Memory B cell (primary cell): ENCODE measurements around the gene SPINT3.

Source experiments
- ATAC-seq: fragments of 150-1000 bp; cut with Tn5 transposase; 2 replicates; pipeline ENCODE4 v1.10.0; 2021; ENCODE audit warnings: low read depth, mild to moderate bottlenecking, moderate library complexity
- DNase-seq, 2 donors: peaks; one replicate each; pipeline ENCODE4 v3.0.0; 2022; ENCODE audit warnings: low spot score in 2 of 2
- H3K27ac Mint-ChIP-seq: one replicate; pipeline ENCODE4 v1.8.0; 2022; ENCODE audit warnings: mild to moderate bottlenecking, moderate library complexity, mixed read lengths
- H3K27me3 Mint-ChIP-seq: one replicate; pipeline ENCODE4 v1.8.0; 2022; ENCODE audit warnings: mixed read lengths
- H3K36me3 Mint-ChIP-seq: one replicate; pipeline ENCODE4 v1.8.0; 2022; ENCODE audit warnings: mild to moderate bottlenecking, mixed read lengths
- H3K4me1 Mint-ChIP-seq: one replicate; pipeline ENCODE4 v1.8.0; 2022; ENCODE audit warnings: mixed read lengths
- H3K4me3 Mint-ChIP-seq: one replicate; pipeline ENCODE4 v1.8.0; 2022; ENCODE audit warnings: mild to moderate bottlenecking, moderate library complexity, mixed read lengths
- H3K9me3 Mint-ChIP-seq: one replicate; pipeline ENCODE4 v1.8.0; 2022; ENCODE audit warnings: mixed read lengths

SPINT3 gene

DNA sequence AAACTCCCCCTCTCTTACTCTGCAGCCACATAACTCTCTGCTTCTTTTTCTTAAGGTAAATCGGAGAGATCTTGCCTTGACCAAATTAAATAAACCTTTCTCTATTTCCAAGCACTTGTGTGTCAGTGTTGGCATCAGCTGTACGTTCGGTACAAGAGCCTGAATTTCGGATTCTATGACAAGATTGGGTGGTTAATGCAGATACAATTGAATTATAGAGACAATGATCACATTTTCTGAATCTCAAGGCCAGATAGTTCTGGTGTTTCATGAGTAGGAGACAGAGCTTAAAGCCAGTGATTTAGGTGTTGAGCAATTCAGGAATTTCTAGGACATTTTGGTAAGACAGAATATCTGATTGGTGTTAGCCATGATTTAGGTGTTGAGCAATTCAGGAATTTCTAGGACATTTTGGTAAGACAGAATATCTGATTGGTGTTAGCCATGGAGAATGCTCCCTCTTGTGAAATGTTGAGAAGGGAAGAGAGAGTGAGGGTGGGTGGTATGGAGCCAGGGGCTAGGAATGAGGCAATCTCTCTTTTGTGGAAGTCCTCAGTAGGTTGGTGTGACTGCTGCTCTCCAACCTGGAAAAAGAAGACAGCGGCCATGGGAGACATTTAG, 5.1 kb downstream of the SPINT3 start:
- Mint-ChIP-seq H3K4me3 (no peak overlapping the region), H3K9me3 (no peaks in the 10 kb centered on the region), H3K27ac (no peak overlapping the region), H3K27me3 (peaks cover 17% of the 10 kb centered on the region), H3K4me1 (peaks cover 6% of the 10 kb centered on the region), H3K36me3 (no peaks in the 10 kb centered on the region)
- DNase-seq (no peak), ATAC-seq (no peak)

DNA sequence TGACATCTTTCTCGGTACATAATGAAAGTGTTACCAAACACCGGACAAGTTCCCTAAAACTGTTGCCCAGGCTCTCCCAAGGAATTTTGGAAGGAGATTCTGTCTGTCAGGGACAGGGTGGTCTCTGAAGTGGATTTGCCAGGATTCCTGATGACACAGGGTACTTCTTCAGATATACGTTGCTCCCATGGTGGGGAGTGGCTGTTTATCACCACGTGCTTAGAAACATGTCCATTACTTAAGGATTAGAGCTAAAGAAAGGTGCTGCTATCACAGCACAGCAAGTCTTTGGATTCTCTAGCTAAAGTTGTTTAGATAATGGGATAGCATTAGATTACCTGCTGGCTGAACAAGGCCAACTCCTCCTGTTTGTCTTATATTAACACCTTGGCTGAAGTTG, 6.3 kb downstream of the SPINT3 start:
- no peaks in the 10 kb centered on the region for H3K36me3 Mint-ChIP-seq
- peaks cover 17% of the 10 kb centered on the region for H3K27me3 Mint-ChIP-seq
- DNase-seq: no peak
- H3K9me3 Mint-ChIP-seq: no peaks in the 10 kb centered on the region
- H3K4me1 Mint-ChIP-seq: peaks cover 6% of the 10 kb centered on the region
- no peak overlapping the region for H3K4me3 Mint-ChIP-seq
- no peak overlapping the region for H3K27ac Mint-ChIP-seq
- ATAC-seq: no peak

DNA sequence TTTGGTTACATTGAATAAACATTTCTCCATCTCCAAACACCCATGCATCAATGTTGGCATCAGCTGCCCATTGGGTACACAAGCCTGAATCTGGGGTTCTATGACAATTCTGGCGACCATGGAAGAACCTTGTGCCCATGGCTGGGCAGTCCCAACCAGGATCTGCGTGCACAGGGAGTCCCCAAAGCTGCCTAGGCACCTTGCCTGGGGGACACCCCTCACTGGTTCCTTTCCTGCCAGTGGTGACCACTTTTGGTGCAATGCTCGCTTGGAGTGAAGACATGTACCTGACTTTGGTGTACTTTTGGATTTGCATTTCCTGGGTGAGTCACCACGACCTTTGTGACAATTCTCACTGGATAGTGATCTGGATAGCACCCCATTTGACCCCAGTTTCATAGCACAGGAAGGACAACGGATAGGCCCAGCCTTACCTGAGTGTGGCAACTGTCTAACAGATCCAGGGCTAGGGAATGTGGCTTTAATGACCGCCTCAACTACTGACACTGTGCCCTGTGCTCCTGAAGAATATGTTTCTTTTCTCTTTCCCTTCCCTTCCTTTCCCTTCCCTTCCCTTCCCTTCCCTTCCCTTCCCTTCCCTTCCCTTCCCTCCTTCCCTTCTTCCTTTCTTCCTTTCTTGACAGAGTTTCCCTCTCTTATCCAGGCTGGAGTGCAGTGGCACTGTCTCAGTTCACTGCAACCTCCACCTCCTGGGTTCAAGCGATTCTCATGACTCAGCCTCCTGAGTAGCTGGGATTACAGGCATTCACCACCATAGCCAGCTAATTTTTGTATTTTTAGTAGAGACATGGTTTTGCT, 7.1 kb downstream of the SPINT3 start:
- peaks cover 6% of the 10 kb centered on the region for H3K4me1 Mint-ChIP-seq
- H3K27me3 Mint-ChIP-seq: peaks cover 18% of the 10 kb centered on the region

DNA sequence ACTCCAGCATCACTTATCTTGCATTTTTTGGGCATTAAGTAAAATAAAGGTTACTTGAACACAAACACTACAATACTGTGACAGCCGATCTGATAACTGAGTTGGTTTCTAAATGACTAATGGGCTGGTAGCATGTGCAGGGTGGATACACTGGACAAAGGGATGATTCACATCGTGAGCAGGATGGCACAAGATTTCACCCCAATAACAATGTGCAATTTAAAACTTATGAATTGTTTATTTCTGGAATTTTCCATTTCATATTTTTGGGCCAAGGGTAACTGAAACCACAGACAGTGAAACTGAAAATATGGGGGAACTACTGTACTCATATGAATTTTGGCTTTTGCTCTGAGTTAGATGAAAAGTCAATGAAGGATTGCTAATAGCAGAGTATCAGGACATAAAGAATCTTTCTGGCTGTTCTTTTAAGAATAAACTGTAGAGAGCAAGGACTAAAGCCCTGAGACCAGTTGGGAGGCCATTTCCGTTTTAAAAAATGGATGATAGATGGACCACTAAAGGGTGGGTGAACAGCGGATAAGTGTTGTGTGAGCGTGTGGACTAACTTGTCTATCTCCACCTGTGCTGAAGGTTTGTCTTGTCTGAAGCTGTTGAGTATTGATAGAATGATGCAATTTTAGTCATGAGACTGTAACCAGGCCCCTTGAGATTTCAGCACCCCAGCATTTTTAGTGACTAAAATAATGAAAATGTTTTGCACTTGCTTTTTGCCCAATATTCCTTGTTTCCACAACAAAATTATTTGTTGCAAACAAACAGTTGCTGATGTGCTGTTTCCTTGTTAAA, 8.2 kb downstream of the SPINT3 start:
- Mint-ChIP-seq H3K4me1 (peaks cover 6% of the 10 kb centered on the region), H3K27me3 (peaks cover 17% of the 10 kb centered on the region), H3K4me3 (no peak overlapping the region), H3K27ac (no peak overlapping the region), H3K9me3 (no peaks in the 10 kb centered on the region), H3K36me3 (no peaks in the 10 kb centered on the region)
- ATAC-seq (no peak), DNase-seq (no peak)

More for the DNA sequence above, 7.1 kb downstream of the SPINT3 start:
- Mint-ChIP-seq H3K27ac (no peak overlapping the region), H3K9me3 (no peaks in the 10 kb centered on the region), H3K36me3 (no peaks in the 10 kb centered on the region), H3K4me3 (no peak overlapping the region)
- no peak for ATAC-seq
- DNase-seq: no peak

DNA sequence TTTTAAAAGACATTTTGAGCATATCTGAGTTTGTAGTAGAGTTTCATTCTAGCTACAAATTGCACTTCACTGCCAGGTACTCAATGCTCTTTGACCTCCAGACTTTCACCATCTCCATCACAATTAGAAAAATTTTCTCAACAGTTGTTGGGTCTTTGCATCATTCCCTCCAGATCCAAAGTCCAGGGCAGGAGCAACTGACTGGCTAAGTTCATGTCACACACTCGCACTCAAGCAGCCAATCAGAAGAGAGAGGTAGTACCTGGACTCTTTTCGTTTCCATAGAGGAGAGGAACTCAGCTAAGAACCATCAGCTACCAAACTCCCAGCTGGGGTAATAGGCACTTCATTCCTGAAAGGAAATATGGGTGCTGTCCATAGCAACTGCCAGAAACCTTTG, 9.0 kb downstream of the SPINT3 start:
- no peak for DNase-seq
- Mint-ChIP-seq H3K27ac (no peak overlapping the region), H3K4me1 (peaks cover 6% of the 10 kb centered on the region), H3K4me3 (no peak overlapping the region), H3K36me3 (no peaks in the 10 kb centered on the region), H3K27me3 (peaks cover 18% of the 10 kb centered on the region), H3K9me3 (no peaks in the 10 kb centered on the region)
- no peak for ATAC-seq

DNA sequence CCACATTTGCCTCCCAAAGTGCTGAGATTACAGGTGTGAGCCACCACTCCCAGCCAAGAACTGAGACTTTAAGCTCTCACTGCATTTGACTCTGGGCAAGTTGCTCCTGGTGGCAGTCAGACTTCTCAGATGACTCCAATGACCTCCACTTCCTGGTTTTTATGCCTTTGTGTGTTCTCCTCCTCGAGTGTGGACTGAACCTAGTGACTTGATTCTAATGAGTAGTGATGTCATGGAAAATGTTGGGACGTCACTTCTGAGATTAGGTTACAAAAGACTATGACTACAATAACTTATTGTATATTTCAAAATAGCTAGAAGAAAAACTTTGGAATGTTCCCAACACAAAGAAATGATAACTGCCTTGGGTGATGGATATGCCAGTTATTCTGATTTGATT, 12.0 kb downstream of the SPINT3 start:
- no peak for DNase-seq
- H3K9me3 Mint-ChIP-seq: no peaks in the 10 kb centered on the region
- H3K27ac Mint-ChIP-seq: no peak overlapping the region
- no peaks in the 10 kb centered on the region for H3K36me3 Mint-ChIP-seq
- peaks cover 6% of the 10 kb centered on the region for H3K4me1 Mint-ChIP-seq
- peaks cover 16% of the 10 kb centered on the region for H3K27me3 Mint-ChIP-seq
- no peak for ATAC-seq
- H3K4me3 Mint-ChIP-seq: no peak overlapping the region

DNA sequence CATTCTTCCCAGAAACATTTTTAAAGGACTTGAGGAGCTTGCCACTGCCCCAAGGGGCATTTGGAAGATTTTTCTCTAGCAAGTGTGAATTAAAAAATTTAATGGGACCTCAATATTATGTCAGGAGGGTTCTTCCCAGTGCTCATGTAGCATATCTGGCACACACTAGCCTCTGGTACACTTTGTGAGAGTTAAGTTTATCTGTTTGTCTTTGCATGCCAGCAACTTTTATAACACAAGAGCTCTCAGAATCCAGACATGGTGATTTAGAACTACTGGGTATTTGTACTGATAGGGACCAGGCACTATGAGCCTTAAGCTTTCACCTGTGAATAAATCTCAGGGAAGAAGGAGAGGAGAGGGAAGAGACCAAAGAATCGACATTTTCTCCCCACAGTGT, 12.9 kb downstream of the SPINT3 start:
- ATAC-seq: no peak
- H3K9me3 Mint-ChIP-seq: no peaks in the 10 kb centered on the region
- DNase-seq: no peak
- no peak overlapping the region for H3K4me3 Mint-ChIP-seq
- no peak overlapping the region for H3K27ac Mint-ChIP-seq
- H3K27me3 Mint-ChIP-seq: peaks cover 16% of the 10 kb centered on the region
- H3K4me1 Mint-ChIP-seq: peaks cover 6% of the 10 kb centered on the region
- no peaks in the 10 kb centered on the region for H3K36me3 Mint-ChIP-seq

DNA sequence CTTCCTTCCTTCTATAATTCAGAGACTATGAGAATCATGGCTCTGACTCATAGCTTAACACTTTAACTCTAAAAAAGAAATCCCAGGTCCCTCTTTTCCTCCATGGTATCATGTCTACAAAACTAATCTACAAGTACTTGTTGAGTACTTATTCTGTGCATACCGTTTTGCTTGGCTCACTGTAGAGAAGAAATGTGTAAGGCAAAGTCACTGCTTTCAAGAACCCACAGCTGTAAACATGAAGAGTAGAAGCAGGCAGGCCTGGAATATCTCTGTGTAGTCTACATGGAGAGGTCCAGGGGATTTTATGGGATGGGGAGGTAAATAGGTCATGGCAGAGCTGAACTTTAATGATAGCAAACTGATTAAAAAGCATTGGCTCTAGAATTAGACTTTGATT, 13.8 kb downstream of the SPINT3 start:
- no peaks in the 10 kb centered on the region for H3K36me3 Mint-ChIP-seq
- no peaks in the 10 kb centered on the region for H3K9me3 Mint-ChIP-seq
- no peak overlapping the region for H3K4me3 Mint-ChIP-seq
- DNase-seq (no peak), ATAC-seq (no peak)
- no peaks in the 10 kb centered on the region for H3K4me1 Mint-ChIP-seq
- H3K27me3 Mint-ChIP-seq: peaks cover 20% of the 10 kb centered on the region
- peak overlapping the region; percentile 8 for H3K27ac Mint-ChIP-seq

DNA sequence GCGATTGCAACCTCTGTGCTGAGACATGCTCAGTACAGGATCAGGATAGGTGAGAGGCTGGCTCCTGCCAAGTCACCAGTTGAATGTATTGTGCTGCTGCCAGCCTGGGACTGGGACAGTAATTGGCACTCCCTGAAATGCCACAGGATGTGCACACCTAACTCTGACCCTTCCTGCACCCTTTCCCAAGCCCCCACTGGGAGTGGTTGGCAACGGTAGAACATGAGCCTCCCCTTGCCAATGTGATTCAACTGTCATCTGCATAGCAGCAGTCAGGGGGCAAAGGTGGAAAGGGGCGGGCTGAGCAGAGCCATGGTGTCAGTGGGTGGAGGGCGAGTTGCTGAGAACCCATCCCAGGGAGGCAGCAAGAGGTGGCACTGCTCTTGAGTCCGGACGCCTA, 15.4 kb downstream of the SPINT3 start:
- H3K4me1 Mint-ChIP-seq: no peaks in the 10 kb centered on the region
- no peak overlapping the region for H3K4me3 Mint-ChIP-seq
- peaks cover 16% of the 10 kb centered on the region for H3K27me3 Mint-ChIP-seq
- H3K9me3 Mint-ChIP-seq: no peaks in the 10 kb centered on the region
- H3K27ac Mint-ChIP-seq: no peak overlapping the region
- no peaks in the 10 kb centered on the region for H3K36me3 Mint-ChIP-seq
- ATAC-seq: no peak
- no peak for DNase-seq

DNA sequence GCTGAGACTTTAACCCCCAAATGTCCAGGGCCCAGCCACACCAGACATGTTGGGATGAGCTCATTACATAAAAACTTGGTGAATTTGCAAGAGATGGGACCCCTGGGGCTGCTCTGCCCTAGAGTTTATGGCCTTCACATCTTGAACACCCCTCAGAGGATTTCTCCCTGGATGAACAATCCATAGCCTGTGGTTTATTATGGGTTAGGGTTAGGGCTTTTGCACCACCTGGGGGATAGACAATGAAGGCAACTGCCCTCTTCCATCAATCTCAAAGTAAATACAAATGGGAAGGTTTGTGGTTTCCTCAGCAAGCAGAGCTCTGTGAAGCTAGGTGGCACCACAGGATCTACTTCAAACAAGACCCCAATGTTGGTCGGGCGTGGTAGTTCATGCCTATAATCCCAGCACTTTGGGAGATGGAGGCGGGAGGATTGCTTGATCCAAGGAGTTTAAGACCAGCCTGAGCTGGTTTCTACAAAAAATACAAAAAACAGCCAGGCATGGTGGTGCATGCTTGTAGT, 17.4 kb downstream of the SPINT3 start:
- no peak overlapping the region for H3K4me3 Mint-ChIP-seq
- ATAC-seq: no peak
- no peak overlapping the region for H3K27ac Mint-ChIP-seq
- no peaks in the 10 kb centered on the region for H3K36me3 Mint-ChIP-seq
- no peak for DNase-seq
- H3K4me1 Mint-ChIP-seq: no peaks in the 10 kb centered on the region
- H3K27me3 Mint-ChIP-seq: peaks cover 14% of the 10 kb centered on the region
- H3K9me3 Mint-ChIP-seq: no peaks in the 10 kb centered on the region

DNA sequence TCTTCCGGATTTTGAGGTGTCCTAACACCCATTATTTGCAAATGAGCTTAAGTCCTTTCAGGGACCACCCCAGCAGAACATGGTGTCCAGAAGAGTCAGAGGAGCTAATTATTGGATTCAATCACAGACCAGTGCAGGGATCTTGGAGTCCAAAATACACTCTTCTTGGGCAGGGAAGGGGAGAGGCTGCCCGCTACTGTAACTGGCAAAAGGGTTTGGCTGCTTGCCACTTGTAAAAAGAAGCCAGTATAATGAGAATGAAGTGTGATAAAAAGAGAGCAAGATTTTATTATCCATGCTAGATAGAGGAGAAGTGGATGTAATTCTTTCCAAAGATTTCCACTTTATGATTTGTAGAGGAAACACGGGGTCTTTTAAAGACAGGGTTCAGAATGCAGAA, 19.3 kb downstream of the SPINT3 start:
- Mint-ChIP-seq H3K27ac (no peak overlapping the region), H3K27me3 (peaks cover 19% of the 10 kb centered on the region)
- no peak for DNase-seq

DNA sequence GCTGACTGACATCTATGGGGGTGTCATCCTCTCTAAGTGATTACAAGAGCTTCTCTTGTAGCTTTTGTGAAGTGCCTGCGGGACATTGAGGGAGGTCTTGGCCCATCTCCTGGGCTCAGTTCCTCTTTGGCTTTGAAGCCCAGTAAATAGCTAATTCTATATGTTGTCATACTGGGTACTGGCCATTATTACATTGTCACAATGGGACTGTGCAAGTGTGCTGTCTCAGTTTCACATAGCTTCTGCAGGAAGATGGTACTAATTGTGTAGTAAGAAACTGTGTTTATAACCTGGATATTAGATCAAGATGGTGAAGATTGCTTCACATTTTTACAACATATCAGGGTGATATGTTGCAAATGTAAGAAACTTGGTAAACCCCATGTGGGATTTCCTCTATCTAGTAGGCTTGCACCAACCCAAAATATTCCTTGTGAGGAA, 19.9 kb downstream of the SPINT3 start:
- Mint-ChIP-seq H3K4me1 (no peaks in the 10 kb centered on the region), H3K27me3 (peaks cover 19% of the 10 kb centered on the region), H3K27ac (no peak overlapping the region), H3K36me3 (no peaks in the 10 kb centered on the region), H3K9me3 (no peaks in the 10 kb centered on the region), H3K4me3 (no peak overlapping the region)
- ATAC-seq (no peak), DNase-seq (no peak)

More for the DNA sequence above, 19.3 kb downstream of the SPINT3 start:
- ATAC-seq: no peak
- no peaks in the 10 kb centered on the region for H3K4me1 Mint-ChIP-seq
- no peaks in the 10 kb centered on the region for H3K9me3 Mint-ChIP-seq
- H3K36me3 Mint-ChIP-seq: no peaks in the 10 kb centered on the region
- H3K4me3 Mint-ChIP-seq: no peak overlapping the region

DNA sequence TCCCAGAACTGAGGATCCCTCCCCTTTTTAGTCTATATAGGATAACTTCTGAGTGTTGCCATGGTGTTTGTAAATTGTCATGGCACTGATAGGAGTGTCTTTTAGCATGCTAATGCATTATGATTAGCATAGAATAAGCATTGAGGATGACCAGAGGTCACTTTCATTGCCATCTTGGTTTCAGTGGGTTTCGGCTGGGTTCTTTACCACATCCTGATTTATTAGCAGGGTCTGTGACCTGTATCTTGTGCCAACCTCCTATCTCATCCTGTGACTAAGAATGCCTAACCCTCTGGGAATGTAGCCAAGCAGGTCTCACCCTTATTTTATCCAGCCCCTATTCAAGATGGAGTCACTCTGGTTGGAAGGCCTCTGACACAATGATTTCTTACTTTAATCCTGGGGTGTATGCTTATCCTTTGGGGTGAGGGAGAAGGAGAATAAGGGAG, 26.3 kb downstream of the SPINT3 start:
- Mint-ChIP-seq H3K4me3 (no peak overlapping the region), H3K27ac (no peak overlapping the region), H3K9me3 (no peaks in the 10 kb centered on the region), H3K4me1 (peaks cover 2% of the 10 kb centered on the region), H3K27me3 (peaks cover 17% of the 10 kb centered on the region), H3K36me3 (no peaks in the 10 kb centered on the region)
- DNase-seq (no peak), ATAC-seq (no peak)

DNA sequence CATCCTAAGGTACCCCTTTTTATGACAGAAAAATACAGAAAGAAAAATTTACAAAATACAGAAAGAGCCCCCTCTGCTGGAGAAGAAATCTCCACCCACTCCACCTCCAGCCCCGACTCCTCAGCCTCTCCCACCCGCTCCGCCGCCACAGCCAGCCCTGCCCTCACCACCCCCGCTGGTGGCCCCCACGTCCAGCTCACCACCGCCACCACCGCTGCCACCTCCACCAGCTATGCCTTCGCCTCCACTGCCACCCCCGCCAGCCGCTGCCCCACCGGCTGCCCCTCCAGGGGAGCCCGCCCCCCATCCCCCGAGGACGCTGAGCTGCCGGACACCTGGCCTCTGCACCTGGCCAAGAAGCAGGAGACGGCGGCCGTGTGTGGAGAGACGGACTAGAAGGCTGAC, 28.2 kb downstream of the SPINT3 start:
- Mint-ChIP-seq H3K4me1 (peaks cover 2% of the 10 kb centered on the region), H3K36me3 (no peaks in the 10 kb centered on the region), H3K27me3 (peaks cover 12% of the 10 kb centered on the region), H3K4me3 (no peak overlapping the region), H3K27ac (no peak overlapping the region), H3K9me3 (no peaks in the 10 kb centered on the region)
- DNase-seq (no peak), ATAC-seq (no peak)
